Stimulated activated CD8-positive, alpha-beta memory T cell treated with anti-CD3 and anti-CD28 coated beads, Interleukin-4, amount 100 ng/mL, for 48 hours (primary cell): Measurements from ENCODE around the gene STX17.
A peak's percentile ranks its signal among the peaks of the same experiment; 100 is the strongest.
"Not testable (repeated sequence)": the region's sequence is repeated elsewhere in the genome, so short reads cannot be mapped to it uniquely, and the experiment has no call there.

Experiments used
- DNase-seq: peaks from one replicate; pipeline ENCODE4 v3.0.0-alpha.2; 2020

The STX17 gene

DNA sequence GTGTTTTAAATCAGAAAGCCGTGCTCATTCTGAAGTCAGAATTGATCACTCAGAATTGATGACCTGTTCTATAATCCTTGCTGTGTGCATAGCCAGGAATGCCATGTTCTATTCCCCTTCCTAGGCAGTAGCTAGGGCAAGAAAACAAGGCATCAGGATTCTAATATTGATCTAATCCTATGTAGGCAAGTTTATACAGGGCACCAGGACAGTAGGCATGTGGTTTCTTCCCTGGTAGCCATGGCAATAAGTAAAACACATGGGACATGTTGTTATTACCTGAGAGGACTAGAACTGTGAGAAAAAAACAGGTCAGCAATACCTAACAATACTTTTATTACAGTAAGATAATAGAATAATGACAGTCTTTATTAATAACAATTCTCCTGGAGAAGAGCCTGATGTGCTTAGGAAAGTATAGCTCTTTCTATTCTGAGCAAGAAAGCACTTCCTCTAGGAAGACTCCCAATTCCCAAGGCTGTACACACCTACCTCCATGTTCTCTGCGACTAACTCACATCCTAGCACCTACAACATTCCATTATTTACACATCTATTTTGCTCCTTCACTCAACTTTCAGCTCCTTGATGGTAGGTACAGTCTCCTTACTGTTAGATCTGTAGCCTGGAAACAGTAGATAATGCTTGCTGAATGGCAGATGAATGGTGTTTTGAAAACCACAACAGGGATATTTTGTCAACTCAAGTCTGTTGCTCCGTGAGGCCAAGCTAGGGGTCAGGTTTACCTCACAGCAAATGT, 70.8 kb downstream of the STX17 start:
- DNase-seq = no peak

DNA sequence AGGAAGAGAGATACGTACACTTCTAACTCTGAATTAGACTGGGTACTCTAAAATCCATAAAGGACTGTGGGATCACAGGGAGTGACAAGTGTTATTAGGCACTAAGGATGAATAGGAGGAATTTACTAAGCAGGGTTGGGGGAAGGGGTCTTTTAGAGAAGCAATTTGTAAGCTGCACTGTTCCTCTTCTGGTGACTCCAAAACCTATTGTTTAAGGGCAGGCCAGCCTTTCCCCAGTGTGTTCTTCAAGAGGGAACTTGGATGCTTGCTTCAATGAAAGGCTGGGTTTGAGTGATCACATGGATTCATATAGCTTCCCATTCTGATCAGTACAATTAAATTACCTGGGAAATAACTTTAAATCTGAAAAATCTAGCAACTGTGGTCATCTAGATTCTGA, 71.8 kb downstream of the STX17 start:
- DNase-seq = no peak

DNA sequence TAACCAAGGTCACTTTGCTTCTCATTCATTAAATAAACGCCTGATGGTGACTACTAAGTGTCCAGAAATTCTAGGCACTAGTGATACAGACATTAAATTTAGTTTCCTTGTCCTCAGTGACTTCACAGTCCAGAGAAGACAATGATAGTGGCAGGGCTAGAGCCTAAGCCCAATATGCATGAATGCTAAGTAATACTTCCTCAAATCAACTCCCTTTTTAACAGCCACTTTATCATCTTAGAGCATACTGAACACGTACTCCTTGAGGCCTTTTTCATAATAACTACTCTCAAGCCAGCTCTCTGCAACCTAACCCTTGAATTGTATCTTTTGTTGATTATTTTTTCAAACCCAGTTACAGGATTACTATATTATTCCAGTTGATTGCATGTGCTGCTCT, 74.1 kb downstream of the STX17 start:
- DNase-seq = no peak

DNA sequence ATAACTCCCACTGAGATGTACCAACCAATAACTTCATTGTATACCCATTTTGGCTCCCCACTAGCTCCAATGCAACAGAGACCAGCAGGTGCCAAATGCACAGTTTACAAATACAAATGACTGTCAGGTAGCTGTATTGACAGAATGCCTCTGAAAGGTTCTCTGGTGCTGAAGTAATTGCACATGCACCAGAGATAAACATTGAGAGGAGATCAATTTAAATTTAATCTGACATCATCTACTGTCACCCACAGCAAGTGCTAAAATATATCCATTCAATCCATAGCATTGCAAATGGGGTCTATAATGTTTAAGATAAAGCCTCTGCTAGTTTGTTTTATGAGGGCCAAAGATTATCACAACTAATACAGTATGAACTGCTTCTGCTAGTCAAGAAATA, 80.2 kb downstream of the STX17 start:
- DNase-seq = no peak

DNA sequence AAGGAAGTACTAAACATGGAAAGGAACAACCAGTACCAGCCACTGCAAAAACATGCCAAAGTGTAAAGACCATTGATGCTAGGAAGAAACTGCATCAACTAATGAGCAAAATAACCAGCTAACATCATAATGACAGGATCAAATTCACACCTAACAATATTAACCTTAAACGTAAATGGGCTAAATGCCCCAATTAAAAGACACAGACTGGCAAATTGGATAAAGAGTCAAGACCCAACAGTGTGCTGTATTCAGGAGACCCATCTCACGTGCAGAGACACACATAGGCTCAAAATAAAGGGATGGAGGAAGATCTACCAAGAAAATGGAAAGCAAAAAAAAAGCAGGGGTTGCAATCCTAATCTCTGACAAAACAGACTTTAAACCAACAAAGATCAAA, 84.1 kb downstream of the STX17 start:
- not testable (repeated sequence) for DNase-seq

DNA sequence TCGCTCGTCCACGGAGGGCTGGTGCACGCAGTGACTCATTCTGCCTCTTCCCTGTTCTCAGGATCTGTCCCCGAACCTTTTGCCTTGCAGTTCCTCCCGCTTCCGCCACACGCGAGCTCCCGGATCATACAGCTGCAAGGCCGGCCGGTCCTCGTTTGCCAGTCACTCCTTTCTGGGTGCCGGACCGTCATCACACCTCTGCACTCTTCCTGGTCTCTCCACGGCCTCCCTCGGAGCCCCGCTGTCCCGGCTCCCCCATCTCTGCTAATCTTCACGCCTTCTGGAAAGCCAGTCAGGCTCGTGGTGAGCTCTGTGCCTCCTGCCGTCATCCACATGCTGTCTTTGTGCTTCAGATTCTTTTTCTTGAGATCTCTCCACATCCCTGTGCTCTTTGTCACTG, 91.8 kb downstream of the STX17 start:
- DNase-seq = no peak

DNA sequence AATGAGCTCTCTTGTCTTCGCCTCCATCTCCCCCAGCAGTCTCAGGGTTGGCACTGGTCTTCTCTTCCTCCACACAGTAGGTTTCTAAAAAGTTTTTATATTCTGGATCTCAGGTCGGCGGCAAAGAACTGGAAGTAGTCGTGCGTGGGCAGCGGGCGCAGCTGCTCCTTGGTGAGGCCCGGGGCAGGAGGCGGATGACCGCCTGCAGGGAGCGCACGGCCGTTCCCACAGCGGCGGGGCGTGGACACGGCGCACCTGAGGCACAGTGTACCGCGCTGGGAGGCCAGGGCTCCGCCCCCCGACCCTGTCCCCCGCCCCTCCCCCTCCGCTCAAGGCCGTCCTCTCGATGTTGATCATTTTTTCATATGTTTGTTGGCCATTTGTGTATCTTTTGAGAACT, 92.4 kb downstream of the STX17 start:
- DNase-seq = no peak

DNA sequence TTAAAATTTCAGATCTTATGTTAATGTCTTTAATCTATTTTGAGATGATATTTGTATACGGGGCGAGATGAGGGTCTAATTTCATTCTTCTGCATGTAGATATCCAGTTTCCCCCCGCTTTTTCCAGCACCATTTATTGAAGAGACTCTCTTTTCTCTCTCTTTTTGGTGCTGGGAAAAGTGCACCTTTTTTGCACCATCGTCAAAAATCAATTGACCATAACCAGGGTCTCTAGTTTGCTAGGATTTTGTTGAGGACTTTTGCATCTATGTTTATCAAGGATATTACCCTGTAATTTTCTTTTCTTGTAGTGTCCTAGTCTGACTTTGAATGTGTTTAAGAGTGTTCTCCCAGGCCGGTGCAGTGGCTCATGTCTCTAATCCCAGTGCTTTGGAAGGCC, 93.3 kb downstream of the STX17 start:
- no peak for DNase-seq

DNA sequence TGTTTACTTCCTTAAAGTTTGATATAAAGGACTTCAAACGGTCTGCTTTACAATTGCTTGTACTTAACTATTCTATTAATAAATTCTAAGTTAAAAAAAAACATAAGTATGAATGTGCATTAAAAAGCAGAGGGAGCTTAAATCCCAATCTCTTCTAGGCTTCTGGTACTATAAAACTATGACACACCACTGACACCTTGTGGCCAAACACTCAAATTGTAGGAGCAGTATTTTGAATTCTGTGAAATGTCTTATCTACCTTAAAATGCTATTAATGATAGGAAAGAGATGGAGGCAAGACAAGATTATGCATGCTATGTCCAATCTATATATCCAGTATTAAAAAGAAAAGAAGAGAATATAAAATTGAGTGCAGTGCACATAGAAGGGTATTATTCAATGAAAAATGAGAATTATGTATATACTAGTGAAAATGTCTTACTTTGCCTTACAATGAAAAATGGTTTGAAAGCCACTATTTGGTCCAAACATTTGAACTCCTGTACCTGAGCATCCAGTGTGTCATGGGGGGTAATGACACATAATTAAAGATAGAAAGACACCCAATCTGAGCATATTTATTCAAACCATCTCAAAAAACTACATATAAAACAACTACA, 104.7 kb downstream of the STX17 start:
- DNase-seq = peak; percentile 48

DNA sequence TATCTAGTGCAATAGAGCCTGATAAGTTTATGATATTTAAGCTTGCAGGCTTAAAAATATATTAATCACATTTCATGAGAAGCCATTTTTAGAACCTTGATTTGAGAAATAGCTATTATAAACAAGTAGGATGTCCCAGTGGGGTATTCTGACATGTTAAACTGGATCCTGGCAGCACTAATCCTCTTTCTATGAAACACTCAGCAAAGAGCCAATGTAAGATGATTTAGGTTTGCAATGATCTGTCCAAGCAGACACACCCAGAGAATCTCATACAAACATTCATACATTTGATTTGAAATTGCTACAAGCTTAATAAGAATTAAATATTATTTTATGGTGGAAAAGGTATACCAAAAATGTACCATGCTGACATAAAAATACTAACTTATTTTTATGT, 105.8 kb downstream of the STX17 start:
- no peak for DNase-seq

DNA sequence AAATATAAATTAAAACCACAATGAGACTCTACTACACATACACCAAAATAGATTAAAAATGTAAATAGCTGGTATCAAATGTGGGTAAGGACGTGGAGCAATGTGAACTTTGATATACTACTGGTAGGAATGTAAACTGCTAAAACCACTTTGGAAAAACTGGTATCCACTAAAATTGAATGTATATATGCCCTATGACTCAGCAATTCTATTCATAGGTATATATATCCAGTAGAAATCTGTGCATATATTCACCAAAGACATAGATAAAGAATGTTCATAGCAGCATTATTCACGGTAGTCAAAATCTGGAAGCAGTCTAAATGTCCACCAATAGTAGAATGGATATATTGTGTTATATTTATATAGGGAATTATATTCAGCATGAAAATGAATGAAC, 107.1 kb downstream of the STX17 start:
- DNase-seq = no peak

DNA sequence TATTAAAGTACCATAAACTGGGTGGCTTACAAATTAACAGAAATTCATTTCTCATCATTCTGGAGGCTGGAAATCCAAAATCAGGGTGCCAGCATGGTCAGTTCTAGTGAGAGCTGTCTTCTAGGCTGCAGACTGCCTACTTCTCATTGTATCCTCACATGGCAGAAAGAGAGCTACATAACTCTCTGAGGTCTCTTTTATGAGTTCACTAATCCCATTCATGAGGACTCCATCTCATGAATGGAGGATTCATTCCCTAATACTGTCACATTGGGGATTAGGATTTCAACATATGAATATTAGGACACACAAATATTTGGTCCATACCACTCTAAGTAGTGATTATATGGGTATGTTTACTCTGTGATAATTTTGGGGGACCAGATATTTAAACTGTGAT, 108.4 kb downstream of the STX17 start:
- no peak for DNase-seq

DNA sequence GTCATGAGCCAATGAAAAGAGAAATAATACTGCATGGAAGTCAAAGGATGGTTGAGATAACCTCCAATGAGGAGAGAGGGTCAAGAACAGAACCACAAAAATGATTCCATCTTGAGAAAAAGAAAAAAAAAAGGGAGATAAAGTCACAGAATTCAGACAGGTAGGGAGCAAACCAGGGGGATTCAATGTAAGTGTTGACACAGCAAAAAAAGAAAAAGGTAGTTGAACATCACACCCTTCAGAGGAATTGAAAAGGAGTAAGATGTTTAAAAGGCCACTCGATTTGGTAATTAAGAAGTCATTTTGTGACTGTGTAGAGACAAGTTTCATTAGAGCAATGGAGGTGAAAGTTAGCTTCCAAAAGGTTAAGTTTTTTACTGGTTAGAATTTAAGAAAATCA, 113.1 kb downstream of the STX17 start:
- DNase-seq = no peak
